ENCODE results near the gene KCNK15. TPM values are rescaled to one million over a fixed set of nuclear protein-coding genes. Genes with fewer than 3 reads are reported as not detected.

The KCNK15 gene
- polyA plus RNA-seq, 1 donor (not counting 4 experiments of a cell fraction or from before 2014, with no cell fraction given): not detected

DNA sequence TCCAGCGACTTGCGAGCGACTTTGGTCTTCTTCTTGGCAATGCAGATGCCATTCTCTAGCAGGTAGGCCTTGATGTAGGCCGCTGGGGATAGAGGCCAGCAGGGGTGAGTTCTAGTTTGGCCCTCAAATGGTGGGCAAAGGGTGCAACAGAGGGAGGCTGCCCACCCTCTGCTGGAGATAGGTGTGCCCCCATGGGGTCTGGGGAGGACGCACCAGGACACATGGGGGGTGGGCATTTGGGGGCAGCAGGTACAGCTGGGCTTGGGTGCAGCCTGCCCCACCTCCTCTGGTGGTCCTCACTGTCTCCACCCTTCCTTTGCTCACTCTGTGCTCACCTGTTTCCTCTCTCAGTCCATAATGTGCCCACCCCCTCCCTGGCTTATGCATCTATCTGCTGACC, 11.3 kb downstream of the KCNK15 start:
- TF ChIP-seq, protein P1, sequence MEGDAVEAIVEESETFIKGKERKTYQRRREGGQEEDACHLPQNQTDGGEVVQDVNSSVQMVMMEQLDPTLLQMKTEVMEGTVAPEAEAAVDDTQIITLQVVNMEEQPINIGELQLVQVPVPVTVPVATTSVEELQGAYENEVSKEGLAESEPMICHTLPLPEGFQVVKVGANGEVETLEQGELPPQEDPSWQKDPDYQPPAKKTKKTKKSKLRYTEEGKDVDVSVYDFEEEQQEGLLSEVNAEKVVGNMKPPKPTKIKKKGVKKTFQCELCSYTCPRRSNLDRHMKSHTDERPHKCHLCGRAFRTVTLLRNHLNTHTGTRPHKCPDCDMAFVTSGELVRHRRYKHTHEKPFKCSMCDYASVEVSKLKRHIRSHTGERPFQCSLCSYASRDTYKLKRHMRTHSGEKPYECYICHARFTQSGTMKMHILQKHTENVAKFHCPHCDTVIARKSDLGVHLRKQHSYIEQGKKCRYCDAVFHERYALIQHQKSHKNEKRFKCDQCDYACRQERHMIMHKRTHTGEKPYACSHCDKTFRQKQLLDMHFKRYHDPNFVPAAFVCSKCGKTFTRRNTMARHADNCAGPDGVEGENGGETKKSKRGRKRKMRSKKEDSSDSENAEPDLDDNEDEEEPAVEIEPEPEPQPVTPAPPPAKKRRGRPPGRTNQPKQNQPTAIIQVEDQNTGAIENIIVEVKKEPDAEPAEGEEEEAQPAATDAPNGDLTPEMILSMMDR (optimal IDR thresholded peaks at IDR 0.05 in 1 of 3, IDR thresholded peaks at IDR 0.05 in 1 of 3, conservative IDR thresholded peaks at IDR 0.05 in 1 of 3; ENCODE audit: extremely low read depth in 1 of 3, insufficient read depth in 2 of 3, low read length in 3 of 3): no peak
- TF ChIP-seq EZH2 (IDR thresholded peaks at IDR 0.05; ENCODE audit: low read length): no peak
- Histone ChIP-seq H3K27me3 (ENCODE audit: control insufficient read depth, extremely low read depth, insufficient read depth, low read length) (peaks cover 31% of the 10 kb centered on the region), H3K36me3 (ENCODE audit: control insufficient read depth in 2 of 2, extremely low read depth in 1 of 2, insufficient read depth in 2 of 2, low read length in 2 of 2) (no peaks in the 10 kb centered on the region), H3K9me3 (ENCODE audit: control insufficient read depth, low read depth, low read length) (no peaks in the 10 kb centered on the region), H3K27ac (ENCODE audit: control insufficient read depth, insufficient read depth, low read length) (no peak overlapping the region), H3K79me2 (ENCODE audit: control insufficient read depth, insufficient read depth, low read length) (no peaks in the 10 kb centered on the region), H3K9me1 (ENCODE audit: control insufficient read depth, extremely low read depth, insufficient read depth, low read length) (no peaks in the 10 kb centered on the region), H3K4me2 (ENCODE audit: control insufficient read depth, extremely low read depth, insufficient read depth, low read depth, low read length) (no peak overlapping the region), H3K4me1 (ENCODE audit: control insufficient read depth, extremely low read depth, insufficient read depth, low read length) (no peaks in the 10 kb centered on the region), H4K20me1 (ENCODE audit: control insufficient read depth, extremely low read depth, insufficient read depth, low read length) (no peaks in the 10 kb centered on the region), H3K4me3 (ENCODE audit: control insufficient read depth in 2 of 3, extremely low read depth in 1 of 3, insufficient read depth in 2 of 3, low read depth in 1 of 3, low read length in 3 of 3) (no peak overlapping the region), H2AFZ (ENCODE audit: control insufficient read depth, low read length) (no peak overlapping the region), H3K9ac (ENCODE audit: control insufficient read depth, extremely low read depth, insufficient read depth, low read length) (no peak overlapping the region)
- no peak for FAIRE-seq
- no peak for DNase-seq (ENCODE audit: low read depth, low spot score)
- dilution Hi-C loops (cut with MboI; ENCODE audit: extremely low pct_ligation_motif_present, low sequenced_read_pairs): loop anchor here (25.0 kb wide), 1 partner anchor 105 kb away; no protein-coding TSS in a partner anchor

- TF ChIP-seq EZH2 (IDR thresholded peaks at IDR 0.05; ENCODE audit: low read length): no peak
- TF ChIP-seq, protein P1 (optimal IDR thresholded peaks at IDR 0.05 in 1 of 3, IDR thresholded peaks at IDR 0.05 in 1 of 3, conservative IDR thresholded peaks at IDR 0.05 in 1 of 3; ENCODE audit: extremely low read depth in 1 of 3, insufficient read depth in 2 of 3, low read length in 3 of 3): no peak
- Histone ChIP-seq H3K79me2 (ENCODE audit: control insufficient read depth, insufficient read depth, low read length) (no peaks in the 10 kb centered on the region), H3K4me3 (ENCODE audit: control insufficient read depth in 2 of 3, extremely low read depth in 1 of 3, insufficient read depth in 2 of 3, low read depth in 1 of 3, low read length in 3 of 3) (no peak overlapping the region), H2AFZ (ENCODE audit: control insufficient read depth, low read length) (no peak overlapping the region), H3K9ac (ENCODE audit: control insufficient read depth, extremely low read depth, insufficient read depth, low read length) (no peak overlapping the region), H3K4me1 (ENCODE audit: control insufficient read depth, extremely low read depth, insufficient read depth, low read length) (no peaks in the 10 kb centered on the region), H3K4me2 (ENCODE audit: control insufficient read depth, extremely low read depth, insufficient read depth, low read depth, low read length) (no peak overlapping the region), H3K9me1 (ENCODE audit: control insufficient read depth, extremely low read depth, insufficient read depth, low read length) (no peaks in the 10 kb centered on the region), H3K27ac (ENCODE audit: control insufficient read depth, insufficient read depth, low read length) (no peak overlapping the region), H3K9me3 (ENCODE audit: control insufficient read depth, low read depth, low read length) (no peaks in the 10 kb centered on the region), H3K27me3 (ENCODE audit: control insufficient read depth, extremely low read depth, insufficient read depth, low read length) (peaks cover 18% of the 10 kb centered on the region), H3K36me3 (ENCODE audit: control insufficient read depth in 2 of 2, extremely low read depth in 1 of 2, insufficient read depth in 2 of 2, low read length in 2 of 2) (no peaks in the 10 kb centered on the region), H4K20me1 (ENCODE audit: control insufficient read depth, extremely low read depth, insufficient read depth, low read length) (no peaks in the 10 kb centered on the region)
- dilution Hi-C loops (cut with MboI; ENCODE audit: extremely low pct_ligation_motif_present, low sequenced_read_pairs): loop anchor here (25.0 kb wide), 1 partner anchor 104 kb away; no protein-coding TSS in a partner anchor
- no peak for FAIRE-seq
- DNase-seq (ENCODE audit: low read depth, low spot score): no peak
Measured at GRCh38 chr20:44758247-44759101, 12.8 kb downstream of the KCNK15 start.

Data from keratinocyte (primary cell).